ENCODE measurements around the gene ABCC8. TPM values are rescaled to one million over a fixed set of nuclear protein-coding genes. Genes with fewer than 3 reads are reported as not detected.

Gene ABCC8
- polyA plus RNA-seq, 5 donors, result 5.2 to 8.5 (median 5.9) TPM

GRCh38 chr11:17506314-17506713 lies 29.7 kb upstream of the ABCC8 start:
- DNase-seq, result no peak

GRCh38 chr11:17505146-17505545 lies 28.5 kb upstream of the ABCC8 start:
- DNase-seq, result no peak

DNA sequence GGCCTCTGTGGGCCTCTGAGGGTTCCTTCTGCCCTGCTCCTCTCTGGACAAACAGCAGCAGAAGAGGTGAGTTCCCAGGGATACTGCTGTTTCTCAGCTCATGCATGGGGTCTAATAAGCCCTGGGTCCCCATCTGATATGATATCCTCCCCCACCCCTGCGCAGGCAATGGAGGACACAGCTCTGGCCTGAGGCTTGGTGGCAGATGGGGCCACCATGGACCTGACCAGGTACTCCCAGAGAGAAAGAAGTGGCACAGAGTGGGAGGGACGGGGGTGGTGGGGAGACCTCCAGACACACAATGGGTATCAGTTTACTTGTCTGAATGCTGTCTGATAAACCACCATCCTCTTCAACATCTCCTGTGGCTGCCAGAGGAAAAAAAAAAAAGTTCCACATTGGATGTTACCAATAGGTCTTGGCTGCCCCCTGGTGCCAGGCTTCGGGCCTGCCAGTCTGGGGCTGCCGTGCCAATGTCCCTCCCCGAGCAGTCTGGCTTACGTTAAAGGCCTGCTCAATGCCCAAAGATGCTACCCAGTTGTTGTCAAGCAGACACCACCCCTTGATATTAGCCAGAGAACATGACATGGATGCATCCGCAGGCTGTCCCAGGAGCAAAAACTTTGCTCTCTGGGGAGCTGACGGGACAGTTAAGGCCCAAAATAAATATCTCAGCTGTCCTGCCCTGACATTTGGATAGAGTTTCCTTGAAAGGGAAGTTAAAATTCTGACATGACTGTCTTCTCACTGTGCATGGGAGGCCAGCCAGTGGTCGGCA lies 27.9 kb upstream of the ABCC8 start:
- DNase-seq, result peak; percentile 36 to 48

DNA sequence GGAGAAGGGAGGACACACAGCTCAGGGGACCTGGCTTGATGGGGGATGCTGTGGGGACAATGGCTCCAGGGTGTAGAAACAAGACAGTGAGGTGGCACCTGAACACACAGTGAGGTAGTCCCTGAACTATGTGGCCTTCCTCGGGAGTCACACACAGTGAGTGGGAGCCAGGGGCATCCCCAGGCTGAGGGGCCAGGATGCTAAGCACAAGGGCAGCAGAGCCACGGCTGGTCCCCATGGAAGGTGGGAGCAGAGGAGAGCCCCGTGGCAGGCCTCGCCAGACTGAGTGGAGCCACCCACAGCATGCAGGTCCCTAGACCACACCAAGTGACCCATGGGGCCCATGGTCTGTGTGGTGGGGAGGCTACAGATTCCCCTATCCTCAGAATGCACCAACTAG lies 26.0 kb upstream of the ABCC8 start:
- DNase-seq, result no peak

- DNase-seq, result no peak
Measured at GRCh38 chr11:17500673-17501072, 24.0 kb upstream of the ABCC8 start.

- no peak for DNase-seq
Measured at GRCh38 chr11:17498475-17498874, 21.8 kb upstream of the ABCC8 start.

DNA sequence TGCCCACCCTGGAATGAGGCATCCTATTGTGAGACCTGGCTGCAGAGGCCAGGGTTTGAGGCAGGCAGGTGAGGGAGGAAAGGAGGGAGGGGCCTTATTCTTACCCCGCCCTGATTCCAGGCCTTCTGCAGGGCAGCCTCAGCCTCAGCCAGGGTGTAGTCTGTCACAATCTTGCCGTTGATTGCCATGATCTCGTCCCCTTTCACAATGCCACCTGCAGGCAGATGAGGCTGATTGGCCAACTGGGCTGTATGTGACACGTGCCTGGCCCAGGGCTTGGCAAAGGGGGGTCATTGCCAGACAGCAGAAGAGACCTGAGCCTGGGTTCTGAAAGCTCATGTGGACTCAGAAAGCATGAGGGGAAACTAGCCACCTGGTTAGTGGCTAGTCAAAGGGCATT lies 21.4 kb upstream of the ABCC8 start:
- DNase-seq, result no peak

- DNase-seq, result peak in 1 of 2 donors; percentile 20
Measured at GRCh38 chr11:17496406-17496805, 19.8 kb upstream of the ABCC8 start.

- no peak for DNase-seq
Measured at GRCh38 chr11:17494019-17494418, 17.4 kb upstream of the ABCC8 start.

GRCh38 chr11:17490938-17491337 lies 14.3 kb upstream of the ABCC8 start:
- no peak for DNase-seq

- DNase-seq, result no peak
Measured at GRCh38 chr11:17490232-17490631, 13.6 kb upstream of the ABCC8 start.

DNA sequence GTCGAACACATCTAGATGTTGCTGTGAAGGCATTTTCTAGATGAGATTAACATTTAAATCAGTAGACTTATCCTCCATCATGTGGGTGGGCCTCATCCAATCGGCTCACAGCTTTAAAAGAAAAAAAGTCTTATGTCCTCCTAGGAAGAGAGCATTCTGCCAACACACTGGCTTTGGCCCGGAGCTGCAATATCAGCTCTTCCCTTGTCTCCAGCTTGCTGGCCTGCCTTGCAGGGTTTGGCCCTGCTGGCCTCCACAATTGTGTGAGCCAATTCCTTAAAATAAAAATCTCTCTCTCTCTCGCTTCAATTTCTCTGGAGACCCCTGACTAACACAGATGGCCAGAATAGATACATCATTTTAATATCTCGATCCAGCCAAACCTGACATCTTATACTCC lies 13.1 kb upstream of the ABCC8 start:
- no peak for DNase-seq

DNA sequence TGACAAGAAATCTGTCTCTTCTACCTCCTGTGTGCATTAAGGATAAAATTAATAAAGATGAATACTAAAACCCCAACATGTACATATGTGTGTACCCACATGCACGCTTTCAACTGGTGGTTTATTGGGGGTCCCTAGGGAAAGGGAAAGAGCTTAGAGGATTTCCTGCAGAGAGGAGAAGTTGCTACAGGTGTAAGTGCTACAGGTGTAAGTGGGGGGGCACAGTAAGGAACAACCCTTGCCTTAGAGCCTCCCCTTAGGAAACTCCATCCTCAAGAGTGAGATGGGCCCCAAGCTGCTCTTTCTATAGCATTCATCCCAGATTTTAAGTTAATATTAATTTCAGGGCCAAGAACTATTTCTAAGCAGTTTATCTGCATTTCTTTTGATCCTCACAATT lies 11.9 kb upstream of the ABCC8 start:
- DNase-seq, result no peak

DNA sequence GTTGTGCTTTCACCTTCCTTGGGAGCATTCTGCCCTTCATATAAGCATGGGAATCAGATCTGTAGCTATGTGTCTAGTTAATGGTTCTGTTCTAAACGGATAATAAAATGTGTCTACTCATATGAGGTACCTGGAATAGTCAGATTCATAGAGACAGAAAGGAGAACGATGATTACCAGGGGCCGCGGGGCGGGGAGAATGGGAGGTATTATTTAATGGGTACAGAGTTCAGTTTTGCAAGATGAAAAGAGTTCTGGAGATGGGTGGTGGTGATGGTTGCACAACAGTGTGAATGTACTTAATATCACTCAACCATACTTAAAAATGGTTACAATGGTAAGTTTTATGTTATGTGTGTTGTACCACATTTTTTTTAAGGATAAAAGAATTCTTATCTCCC lies 10.0 kb upstream of the ABCC8 start:
- DNase-seq, result no peak

GRCh38 chr11:17483505-17483904 lies 6.9 kb upstream of the ABCC8 start:
- no peak for DNase-seq

DNA sequence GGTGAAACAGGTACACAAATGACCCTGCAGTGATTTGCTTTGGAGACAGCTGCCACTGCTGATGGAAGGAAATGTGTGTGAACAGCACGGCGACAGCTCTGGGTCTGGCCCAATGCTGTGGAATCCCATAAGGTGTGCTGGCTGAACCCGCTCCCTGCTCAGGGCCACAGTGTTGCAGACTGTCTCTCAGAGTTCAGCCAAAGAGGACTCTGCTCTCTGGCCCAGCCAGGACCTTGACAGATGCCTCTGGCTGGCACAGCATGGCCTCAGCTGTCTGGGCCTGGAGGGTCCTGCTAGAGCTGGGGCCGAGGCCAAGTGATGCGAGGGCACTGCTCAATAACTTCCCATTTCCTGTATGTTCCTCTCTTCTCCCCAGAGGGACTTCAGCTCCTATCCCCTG lies 5.3 kb upstream of the ABCC8 start:
- DNase-seq, result no peak

GRCh38 chr11:17479284-17480214 lies 2.9 kb upstream of the ABCC8 start:
- DNase-seq, result peak in 1 of 2 donors; percentile 14

GRCh38 chr11:17478070-17478469 lies 1.4 kb upstream of the ABCC8 start:
- DNase-seq, result no peak

- DNase-seq, result no peak
Measured at GRCh38 chr11:17477361-17477760, 716 bp upstream of the ABCC8 start.

DNA sequence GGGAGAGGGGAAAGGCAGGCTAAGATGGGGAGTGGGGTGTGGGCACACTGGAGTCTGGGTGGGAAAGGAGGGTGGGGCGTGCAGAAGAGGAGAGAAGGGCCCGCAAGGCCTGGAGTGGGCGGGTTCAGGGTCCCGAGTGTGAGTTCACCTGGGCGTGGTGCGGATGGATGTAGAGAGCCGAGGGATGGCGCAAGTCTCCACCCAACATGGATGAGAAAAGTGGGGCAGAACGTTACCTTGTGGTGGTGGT lies 364 bp upstream of the ABCC8 start:
- DNase-seq, result no peak

DNA sequence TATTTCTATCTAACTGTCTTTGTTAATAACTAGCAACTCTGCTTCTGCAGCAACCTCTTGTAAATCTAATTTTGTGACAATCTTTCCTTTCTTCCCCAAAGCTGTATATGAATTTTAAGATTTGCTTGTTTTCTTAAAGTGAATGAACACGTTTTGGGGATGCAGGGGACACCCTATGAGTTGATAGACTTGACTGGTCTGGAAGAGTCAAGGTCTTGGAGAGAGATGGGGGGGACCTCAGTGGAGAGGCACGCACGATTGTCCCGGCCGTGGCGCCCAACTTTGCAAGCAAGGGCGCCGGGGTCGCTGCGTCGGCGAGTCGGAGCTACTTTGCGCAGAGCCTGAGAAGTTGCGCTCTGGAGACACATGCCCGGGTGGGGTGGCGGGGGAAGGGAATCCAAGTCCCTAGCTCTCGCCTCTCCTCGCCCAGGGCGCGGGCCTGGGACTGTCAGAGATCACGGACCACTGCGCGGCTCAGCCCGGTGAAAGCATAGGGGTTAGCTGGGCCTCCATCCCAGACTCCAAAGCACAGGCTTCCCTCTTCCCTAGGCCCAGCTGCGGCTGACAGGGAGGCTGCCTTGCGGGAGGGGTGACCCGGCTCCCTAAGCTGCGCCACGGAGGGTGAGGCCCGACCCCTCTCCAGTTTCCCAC lies 854 bp downstream of the ABCC8 start:
- no peak for DNase-seq

DNA sequence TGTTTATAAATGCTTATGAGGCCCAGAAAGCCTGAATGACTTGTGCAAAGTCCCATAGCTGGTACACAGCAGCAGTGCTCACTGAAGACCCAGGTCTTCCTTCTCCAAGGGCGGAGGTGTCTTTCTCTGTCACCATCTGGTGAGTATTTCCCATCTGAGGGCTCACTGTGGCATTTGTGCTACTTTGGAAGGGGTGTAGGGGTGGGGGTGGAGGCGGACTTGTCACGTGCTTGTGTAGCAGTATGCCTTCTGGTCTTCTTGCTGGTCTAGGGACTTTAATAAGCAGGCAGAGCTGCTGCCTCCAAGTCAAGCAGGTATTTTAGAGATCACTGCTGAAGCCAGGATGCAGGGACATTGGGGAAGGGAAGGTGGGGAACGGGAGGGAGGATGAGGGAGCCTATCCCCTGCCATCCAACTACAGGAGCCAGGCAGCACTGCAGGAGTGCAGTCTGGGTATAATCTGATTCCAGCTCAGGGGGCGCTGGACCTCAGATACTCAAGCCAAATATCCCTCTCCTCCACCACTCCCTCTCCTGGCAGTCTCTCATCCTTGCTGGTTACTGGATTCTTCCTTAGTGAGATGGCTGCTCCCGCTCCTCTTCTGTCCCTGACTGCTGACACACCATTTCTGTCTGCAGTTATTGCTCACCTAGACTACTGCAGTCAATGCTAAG lies 3.4 kb downstream of the ABCC8 start:
- DNase-seq, result no peak
